Neural crest cell (in vitro differentiated cells): Measurements from ENCODE around the gene TNFSF11. TPM values are rescaled to one million over a fixed set of nuclear protein-coding genes. Genes with fewer than 3 reads are reported as not detected.

Experiments
- DNase-seq: peaks from one replicate; pipeline ENCODE4 v3.0.0; 2021; ENCODE audit warnings: low read depth, mixed read lengths, low spot score
- H3K27ac Mint-ChIP-seq: one replicate; pipeline ENCODE4 v1.8.0; 2021; ENCODE audit warnings: mild to moderate bottlenecking, mixed read lengths; ENCODE audit not compliant: unreplicated experiment
- H3K27me3 Mint-ChIP-seq: 2 replicates; pipeline ENCODE4 v1.8.0; 2021; ENCODE audit warnings: low read depth, mild to moderate bottlenecking, mixed read lengths
- H3K36me3 Mint-ChIP-seq: 2 replicates; pipeline ENCODE4 v1.8.0; 2021; ENCODE audit warnings: low read depth, mild to moderate bottlenecking, mixed read lengths
- H3K4me1 Mint-ChIP-seq: 2 replicates; pipeline ENCODE4 v1.8.0; 2021; ENCODE audit warnings: mixed read lengths
- H3K4me3 Mint-ChIP-seq: one replicate; pipeline ENCODE4 v1.8.0; 2021; ENCODE audit warnings: mild to moderate bottlenecking, mixed read lengths
- H3K9me3 Mint-ChIP-seq: 2 replicates; pipeline ENCODE4 v1.8.0; 2021; ENCODE audit warnings: mixed read lengths
- total RNA-seq: library from RNA; stranded (reverse); gene quantifications from 2 replicates; pipeline ENCODE4 v1.2.1, GENCODE V29; 2021
- TF ChIP-seq, protein P1 (sequence below): fragments of 200-600 bp; sonication (generic); conservative IDR thresholded peaks from 2 replicates; pipeline ENCODE4 v1.5.0; 2021; ENCODE audit warnings: antibody characterized with exemption, mild to moderate bottlenecking

TNFSF11 gene
- total RNA-seq, 1 donor from 2014 or later: not detected

DNA sequence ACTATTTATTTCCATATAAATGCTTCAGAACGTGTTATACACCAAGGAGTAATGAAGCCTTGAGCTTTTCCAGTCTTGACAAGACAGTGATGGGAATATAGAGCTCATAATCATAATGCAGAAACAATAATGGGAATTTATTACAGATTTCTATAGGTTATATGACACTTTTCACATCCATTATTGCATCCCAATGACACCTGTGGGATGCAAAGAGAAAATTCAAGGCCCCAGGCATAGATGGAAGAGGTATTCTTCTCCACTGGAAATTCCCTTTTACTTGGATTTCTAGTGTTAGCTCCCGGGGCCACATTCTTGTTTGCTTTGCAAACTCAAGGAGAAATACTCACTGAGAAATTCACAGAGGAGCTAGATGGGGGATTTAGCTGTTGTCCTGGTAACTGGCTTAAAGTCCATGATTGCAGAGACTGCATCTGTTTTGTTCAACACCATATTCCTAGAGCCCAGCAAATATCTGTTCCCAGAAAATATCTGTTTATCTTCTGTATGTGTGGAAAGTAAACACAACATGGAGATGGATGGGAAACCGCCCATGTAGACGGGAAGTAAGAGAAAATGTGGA lies 30.6 kb upstream of the TNFSF11 start:
- no peaks in the 10 kb centered on the region for H3K27me3 Mint-ChIP-seq
- no peak overlapping the region for H3K4me3 Mint-ChIP-seq
- no peak overlapping the region for H3K27ac Mint-ChIP-seq
- H3K4me1 Mint-ChIP-seq: no peaks in the 10 kb centered on the region
- TF ChIP-seq, protein P1, sequence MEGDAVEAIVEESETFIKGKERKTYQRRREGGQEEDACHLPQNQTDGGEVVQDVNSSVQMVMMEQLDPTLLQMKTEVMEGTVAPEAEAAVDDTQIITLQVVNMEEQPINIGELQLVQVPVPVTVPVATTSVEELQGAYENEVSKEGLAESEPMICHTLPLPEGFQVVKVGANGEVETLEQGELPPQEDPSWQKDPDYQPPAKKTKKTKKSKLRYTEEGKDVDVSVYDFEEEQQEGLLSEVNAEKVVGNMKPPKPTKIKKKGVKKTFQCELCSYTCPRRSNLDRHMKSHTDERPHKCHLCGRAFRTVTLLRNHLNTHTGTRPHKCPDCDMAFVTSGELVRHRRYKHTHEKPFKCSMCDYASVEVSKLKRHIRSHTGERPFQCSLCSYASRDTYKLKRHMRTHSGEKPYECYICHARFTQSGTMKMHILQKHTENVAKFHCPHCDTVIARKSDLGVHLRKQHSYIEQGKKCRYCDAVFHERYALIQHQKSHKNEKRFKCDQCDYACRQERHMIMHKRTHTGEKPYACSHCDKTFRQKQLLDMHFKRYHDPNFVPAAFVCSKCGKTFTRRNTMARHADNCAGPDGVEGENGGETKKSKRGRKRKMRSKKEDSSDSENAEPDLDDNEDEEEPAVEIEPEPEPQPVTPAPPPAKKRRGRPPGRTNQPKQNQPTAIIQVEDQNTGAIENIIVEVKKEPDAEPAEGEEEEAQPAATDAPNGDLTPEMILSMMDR: no peak
- H3K36me3 Mint-ChIP-seq: no peaks in the 10 kb centered on the region
- no peaks in the 10 kb centered on the region for H3K9me3 Mint-ChIP-seq
- DNase-seq: no peak

DNA sequence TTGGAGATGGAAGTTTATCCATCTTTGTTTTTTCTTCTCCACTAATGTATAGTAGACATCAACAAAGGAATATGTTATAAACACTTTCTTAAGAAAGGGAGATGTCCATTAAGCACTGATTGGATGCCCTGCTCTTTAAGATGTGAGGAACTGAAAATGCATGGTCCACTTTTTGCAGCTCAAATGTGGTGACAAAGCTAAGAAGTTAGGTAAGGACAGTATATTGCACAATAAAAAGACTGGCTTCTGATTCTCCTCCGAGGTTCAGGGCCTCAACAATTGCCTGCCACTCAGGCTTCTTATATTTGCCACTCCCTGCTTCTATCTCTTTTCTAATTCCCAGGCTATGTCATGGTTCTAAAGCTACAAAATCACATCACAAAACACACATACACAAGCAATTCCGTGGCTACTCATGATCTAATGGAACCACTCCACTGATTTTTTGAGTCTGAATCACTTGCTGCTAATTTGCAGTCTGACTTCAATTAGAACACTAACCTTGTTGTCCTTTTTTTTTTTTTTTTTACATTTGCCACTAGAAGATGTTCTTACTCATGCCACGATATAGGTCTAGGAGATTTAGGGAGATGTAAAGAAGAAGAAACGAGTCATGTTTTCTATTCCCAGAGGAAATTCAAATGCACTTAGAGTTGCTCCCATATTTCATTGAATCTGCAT lies 29.6 kb upstream of the TNFSF11 start:
- DNase-seq: no peak
- Mint-ChIP-seq H3K4me1 (peaks cover 2% of the 10 kb centered on the region), H3K36me3 (no peaks in the 10 kb centered on the region), H3K9me3 (no peaks in the 10 kb centered on the region), H3K4me3 (no peak overlapping the region), H3K27ac (no peak overlapping the region), H3K27me3 (no peaks in the 10 kb centered on the region)
- TF ChIP-seq, protein P1: no peak

DNA sequence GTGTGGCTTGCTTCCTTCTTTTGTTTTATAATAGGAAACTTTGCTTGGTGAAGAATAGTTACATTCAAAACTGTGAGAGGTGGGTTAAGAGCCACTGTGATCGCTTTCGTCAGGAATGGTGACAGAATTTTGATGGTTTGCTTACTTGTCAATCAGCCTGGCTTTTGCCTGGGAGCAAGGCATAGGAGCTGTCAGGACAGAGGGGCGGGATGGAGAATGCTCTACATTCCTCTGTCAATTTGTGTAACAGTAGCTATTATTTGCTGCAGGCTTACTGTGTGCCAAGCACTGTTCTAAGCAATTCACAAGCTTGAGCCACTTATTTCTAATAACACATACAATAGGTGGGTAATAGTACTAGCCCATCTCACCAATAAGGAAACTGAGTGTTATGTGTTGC lies 28.1 kb upstream of the TNFSF11 start:
- Mint-ChIP-seq H3K4me3 (no peak overlapping the region), H3K27ac (no peak overlapping the region), H3K4me1 (peaks cover 4% of the 10 kb centered on the region), H3K27me3 (no peaks in the 10 kb centered on the region), H3K36me3 (no peaks in the 10 kb centered on the region), H3K9me3 (no peaks in the 10 kb centered on the region)
- DNase-seq: no peak
- TF ChIP-seq, protein P1: no peak

DNA sequence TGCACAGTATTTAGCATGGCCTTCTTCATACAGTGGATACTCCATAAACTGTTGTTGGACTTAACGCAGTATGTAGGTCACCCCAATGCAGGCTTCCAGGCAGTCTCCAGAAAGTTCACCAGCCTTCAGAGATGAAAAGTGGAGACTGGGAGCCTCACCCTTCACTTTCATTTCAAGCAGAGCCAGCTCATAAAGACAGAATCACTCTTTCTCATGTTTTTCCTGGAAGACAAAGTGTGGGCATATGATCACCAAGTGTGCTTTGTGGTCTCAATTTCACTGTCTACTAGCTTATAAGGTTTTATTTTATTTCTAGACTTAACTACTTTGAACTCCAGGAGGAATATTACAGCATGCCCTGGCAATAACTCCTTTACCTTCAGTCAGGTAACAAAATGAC lies 26.3 kb upstream of the TNFSF11 start:
- Mint-ChIP-seq H3K27me3 (no peaks in the 10 kb centered on the region), H3K36me3 (no peaks in the 10 kb centered on the region), H3K4me3 (no peak overlapping the region), H3K9me3 (no peaks in the 10 kb centered on the region), H3K4me1 (peaks cover 4% of the 10 kb centered on the region), H3K27ac (no peak overlapping the region)
- TF ChIP-seq, protein P1: no peak
- no peak for DNase-seq

- no peak for DNase-seq
- Mint-ChIP-seq H3K9me3 (no peaks in the 10 kb centered on the region), H3K27me3 (no peaks in the 10 kb centered on the region), H3K27ac (no peak overlapping the region), H3K36me3 (no peaks in the 10 kb centered on the region), H3K4me1 (peaks cover 4% of the 10 kb centered on the region), H3K4me3 (no peak overlapping the region)
- TF ChIP-seq, protein P1: no peak
These were observed 25.0 kb upstream of the TNFSF11 start for GRCh38 chr13:42548731-42549551.
